ENCODE measurements around the gene NR2F2. TPM values are rescaled to one million over a fixed set of nuclear protein-coding genes. Genes with fewer than 3 reads are reported as not detected.
A peak's percentile ranks its signal among the peaks of the same experiment; 100 is the strongest.

NR2F2 gene
- total and polyA plus RNA-seq, 7 donors: 12.6 to 47.9 (median 24.0) TPM

- Histone ChIP-seq H3K4me1 (peaks cover 0 to 66% (median 46%) of the 10 kb centered on the region in 4 donors), H3K36me3 (no peaks in the 10 kb centered on the region), H3K27me3 (no peaks in the 10 kb centered on the region), H3K27ac (peak overlapping the region; percentile 91 to 97 (median 94)), H3K9me3 (no peaks in the 10 kb centered on the region), H3K4me3 (peak overlapping the region; percentile 52 to 89 (median 80))
- WGBS, 2 donors: 28 to 42% methylated on average over 12 of the region's 12 CpGs
- TF ChIP-seq POLR2A (IDR thresholded peaks at IDR 0.05) (no peak), POLR2AphosphoS5 (IDR thresholded peaks at IDR 0.05) (peak in 2 of 4 donors; percentile 27 to 28), EP300 (IDR thresholded peaks at IDR 0.05) (no peak)
- TF ChIP-seq, protein P1, sequence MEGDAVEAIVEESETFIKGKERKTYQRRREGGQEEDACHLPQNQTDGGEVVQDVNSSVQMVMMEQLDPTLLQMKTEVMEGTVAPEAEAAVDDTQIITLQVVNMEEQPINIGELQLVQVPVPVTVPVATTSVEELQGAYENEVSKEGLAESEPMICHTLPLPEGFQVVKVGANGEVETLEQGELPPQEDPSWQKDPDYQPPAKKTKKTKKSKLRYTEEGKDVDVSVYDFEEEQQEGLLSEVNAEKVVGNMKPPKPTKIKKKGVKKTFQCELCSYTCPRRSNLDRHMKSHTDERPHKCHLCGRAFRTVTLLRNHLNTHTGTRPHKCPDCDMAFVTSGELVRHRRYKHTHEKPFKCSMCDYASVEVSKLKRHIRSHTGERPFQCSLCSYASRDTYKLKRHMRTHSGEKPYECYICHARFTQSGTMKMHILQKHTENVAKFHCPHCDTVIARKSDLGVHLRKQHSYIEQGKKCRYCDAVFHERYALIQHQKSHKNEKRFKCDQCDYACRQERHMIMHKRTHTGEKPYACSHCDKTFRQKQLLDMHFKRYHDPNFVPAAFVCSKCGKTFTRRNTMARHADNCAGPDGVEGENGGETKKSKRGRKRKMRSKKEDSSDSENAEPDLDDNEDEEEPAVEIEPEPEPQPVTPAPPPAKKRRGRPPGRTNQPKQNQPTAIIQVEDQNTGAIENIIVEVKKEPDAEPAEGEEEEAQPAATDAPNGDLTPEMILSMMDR (IDR thresholded peaks at IDR 0.05): no peak
- intact Hi-C loops (cut with DNase I): loop anchor here (5.0 to 10.0 kb wide), 5 partner anchors 62 to 1690 kb away; no protein-coding TSS in a partner anchor
- DNase-seq: peak; percentile 82
Observed at GRCh38 chr15:96324192-96324895, 6.2 kb upstream of the NR2F2 start.

DNA sequence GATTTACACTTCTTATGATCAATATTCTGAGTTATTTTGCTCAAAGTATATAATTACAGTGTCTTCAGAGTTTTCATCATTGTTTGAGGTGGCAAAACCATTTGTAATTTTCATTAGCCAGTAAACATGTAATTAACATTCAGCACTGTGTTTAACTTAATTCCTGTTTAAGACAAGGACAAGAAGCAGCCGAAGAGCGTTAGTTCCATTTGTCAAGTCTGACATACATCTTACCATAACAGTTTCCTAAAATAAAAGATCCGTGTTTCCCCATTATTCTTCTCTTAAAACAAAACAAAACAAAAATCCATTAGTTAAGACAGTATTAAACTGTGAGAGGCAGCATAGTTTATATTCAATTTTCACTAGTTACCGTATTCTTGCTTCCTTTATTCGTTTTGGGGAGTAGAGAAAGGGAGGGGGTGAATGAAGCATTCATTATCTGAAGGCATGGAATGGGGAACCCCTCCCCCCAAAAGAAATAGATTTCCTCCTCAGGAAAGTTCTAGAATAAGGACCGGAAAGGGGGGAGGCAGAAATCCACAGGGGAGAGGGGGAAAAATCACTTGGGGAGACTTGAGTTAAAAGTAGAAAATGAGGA is 5.5 kb upstream of the NR2F2 start:
- 25 to 50% methylated on average over 6 of the region's 6 CpGs for WGBS, 2 donors
- no peaks in the 10 kb centered on the region for H3K27me3 ChIP-seq
- intact Hi-C loops (cut with DNase I): loop anchor here (5.0 to 10.0 kb wide), 8 partner anchors 63 to 1690 kb away; no protein-coding TSS in a partner anchor
- H3K4me3 ChIP-seq: peak overlapping the region; percentile 52 to 89 (median 80)
- DNase-seq: no peak
- H3K4me1 ChIP-seq: peaks cover 0 to 64% (median 46%) of the 10 kb centered on the region in 4 donors
- no peaks in the 10 kb centered on the region for H3K36me3 ChIP-seq
- peak overlapping the region; percentile 91 to 97 (median 94) for H3K27ac ChIP-seq
- TF ChIP-seq POLR2AphosphoS5 (IDR thresholded peaks at IDR 0.05) (no peak), EP300 (IDR thresholded peaks at IDR 0.05) (no peak), POLR2A (IDR thresholded peaks at IDR 0.05) (no peak)
- TF ChIP-seq, protein P1 (IDR thresholded peaks at IDR 0.05): no peak
- no peaks in the 10 kb centered on the region for H3K9me3 ChIP-seq

- Histone ChIP-seq H3K4me1 (peaks cover 0 to 60% (median 42%) of the 10 kb centered on the region in 4 donors), H3K9me3 (no peaks in the 10 kb centered on the region), H3K36me3 (no peaks in the 10 kb centered on the region), H3K4me3 (peak overlapping the region; percentile 52 to 89 (median 80)), H3K27me3 (no peaks in the 10 kb centered on the region), H3K27ac (peak overlapping the region; percentile 91 to 97 (median 94))
- no peak for TF ChIP-seq POLR2A (IDR thresholded peaks at IDR 0.05)
- peak; percentile 18 to 53 (median 26) for TF ChIP-seq POLR2AphosphoS5 (IDR thresholded peaks at IDR 0.05)
- TF ChIP-seq, protein P1 (IDR thresholded peaks at IDR 0.05): no peak
- no peak for TF ChIP-seq EP300 (IDR thresholded peaks at IDR 0.05)
- 6 to 7% methylated on average over 17 of the region's 17 CpGs for WGBS, 2 donors
- intact Hi-C loops (cut with DNase I): loop anchor here (5.0 to 10.0 kb wide), 5 partner anchors 567 to 1689 kb away; no protein-coding TSS in a partner anchor
- DNase-seq: no peak
Observed at GRCh38 chr15:96325541-96326327, 4.8 kb upstream of the NR2F2 start.

DNA sequence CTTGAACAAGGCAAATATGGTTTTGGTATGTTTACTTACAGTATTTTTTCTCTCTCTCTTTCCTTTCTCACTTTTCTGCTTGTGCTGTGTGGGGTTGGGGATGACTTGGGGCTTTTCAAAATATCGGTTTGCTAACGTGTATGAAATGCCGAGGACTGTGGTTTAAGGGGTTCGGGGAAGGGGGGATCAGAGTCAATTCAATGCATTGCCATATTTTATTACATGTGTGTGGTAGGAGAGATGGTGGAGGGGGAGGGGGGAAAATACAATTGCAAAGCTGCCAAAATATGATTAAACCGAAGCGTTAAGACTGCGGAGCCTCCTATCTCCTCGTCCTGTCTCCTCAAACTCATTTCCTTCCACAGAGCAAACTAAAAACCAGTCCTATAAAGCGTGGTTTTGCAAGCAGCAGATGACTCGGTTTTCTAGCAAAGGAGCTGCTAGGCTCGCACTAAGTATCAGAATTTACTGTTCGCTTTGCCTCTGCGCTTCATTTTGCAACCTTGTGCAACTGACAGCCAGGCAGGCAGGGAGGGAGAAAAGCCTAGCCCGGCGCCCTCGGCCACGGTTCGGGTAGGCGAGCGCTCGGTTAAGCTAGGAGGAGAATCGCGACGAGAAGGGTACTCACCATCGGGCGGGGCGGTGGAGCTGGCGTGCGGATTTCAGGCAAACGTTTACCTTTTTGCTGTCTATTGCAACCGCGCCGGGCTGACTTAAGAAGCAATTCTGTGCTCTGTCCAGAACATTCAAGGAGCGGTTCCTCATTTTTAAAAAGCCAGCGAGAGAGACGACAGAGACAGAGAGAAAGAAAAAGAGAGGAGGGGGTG is 4.0 kb upstream of the NR2F2 start:
- Histone ChIP-seq H3K4me1 (peaks cover 0 to 55% (median 38%) of the 10 kb centered on the region in 4 donors), H3K36me3 (no peaks in the 10 kb centered on the region), H3K27ac (peak overlapping the region; percentile 91 to 97 (median 94)), H3K9me3 (no peaks in the 10 kb centered on the region), H3K4me3 (peak overlapping the region; percentile 52 to 89 (median 80)), H3K27me3 (no peaks in the 10 kb centered on the region)
- WGBS, 2 donors: 2 to 3% methylated on average over 36 of the region's 36 CpGs
- DNase-seq: peak; percentile 86
- TF ChIP-seq POLR2AphosphoS5 (IDR thresholded peaks at IDR 0.05): peak; percentile 24 to 62 (median 35)
- TF ChIP-seq EP300 (IDR thresholded peaks at IDR 0.05): no peak
- no peak for TF ChIP-seq POLR2A (IDR thresholded peaks at IDR 0.05)
- TF ChIP-seq, protein P1 (IDR thresholded peaks at IDR 0.05): no peak
- intact Hi-C loops (cut with DNase I): loop anchor here (5.0 to 10.0 kb wide), 5 partner anchors 566 to 1688 kb away; no protein-coding TSS in a partner anchor
